ENCODE measurements around the gene IL10RB. TPM values are rescaled to one million over a fixed set of nuclear protein-coding genes. Genes with fewer than 3 reads are reported as not detected.

The IL10RB gene
- polyA plus RNA-seq, 1 donor (not counting 4 experiments of a cell fraction or from before 2014, with no cell fraction given): 19.6 TPM

GRCh38 chr21:33259995-33260394 lies 6.2 kb upstream of the IL10RB start:
- FAIRE-seq (no peak), DNase-seq (ENCODE audit: low read depth, low spot score) (no peak)
- Histone ChIP-seq H3K4me1 (ENCODE audit: control insufficient read depth, extremely low read depth, insufficient read depth, low read length) (peaks cover 22% of the 10 kb centered on the region), H3K4me3 (ENCODE audit: control insufficient read depth in 2 of 3, extremely low read depth in 1 of 3, insufficient read depth in 2 of 3, low read depth in 1 of 3, low read length in 3 of 3) (no peak overlapping the region), H3K9me1 (ENCODE audit: control insufficient read depth, extremely low read depth, insufficient read depth, low read length) (no peaks in the 10 kb centered on the region), H3K36me3 (ENCODE audit: control insufficient read depth in 2 of 2, extremely low read depth in 1 of 2, insufficient read depth in 2 of 2, low read length in 2 of 2) (peaks cover 2 to 4% of the 10 kb centered on the region in 2 experiments), H3K4me2 (ENCODE audit: control insufficient read depth, extremely low read depth, insufficient read depth, low read depth, low read length) (no peak overlapping the region), H3K9me3 (ENCODE audit: control insufficient read depth, low read depth, low read length) (no peaks in the 10 kb centered on the region), H3K79me2 (ENCODE audit: control insufficient read depth, insufficient read depth, low read length) (no peaks in the 10 kb centered on the region), H2AFZ (ENCODE audit: control insufficient read depth, low read length) (no peak overlapping the region), H3K27me3 (ENCODE audit: control insufficient read depth, extremely low read depth, insufficient read depth, low read length) (no peaks in the 10 kb centered on the region), H4K20me1 (ENCODE audit: control insufficient read depth, extremely low read depth, insufficient read depth, low read length) (no peaks in the 10 kb centered on the region), H3K9ac (ENCODE audit: control insufficient read depth, extremely low read depth, insufficient read depth, low read length) (no peak overlapping the region), H3K27ac (ENCODE audit: control insufficient read depth, insufficient read depth, low read length) (no peak overlapping the region)
- TF ChIP-seq, protein P1, sequence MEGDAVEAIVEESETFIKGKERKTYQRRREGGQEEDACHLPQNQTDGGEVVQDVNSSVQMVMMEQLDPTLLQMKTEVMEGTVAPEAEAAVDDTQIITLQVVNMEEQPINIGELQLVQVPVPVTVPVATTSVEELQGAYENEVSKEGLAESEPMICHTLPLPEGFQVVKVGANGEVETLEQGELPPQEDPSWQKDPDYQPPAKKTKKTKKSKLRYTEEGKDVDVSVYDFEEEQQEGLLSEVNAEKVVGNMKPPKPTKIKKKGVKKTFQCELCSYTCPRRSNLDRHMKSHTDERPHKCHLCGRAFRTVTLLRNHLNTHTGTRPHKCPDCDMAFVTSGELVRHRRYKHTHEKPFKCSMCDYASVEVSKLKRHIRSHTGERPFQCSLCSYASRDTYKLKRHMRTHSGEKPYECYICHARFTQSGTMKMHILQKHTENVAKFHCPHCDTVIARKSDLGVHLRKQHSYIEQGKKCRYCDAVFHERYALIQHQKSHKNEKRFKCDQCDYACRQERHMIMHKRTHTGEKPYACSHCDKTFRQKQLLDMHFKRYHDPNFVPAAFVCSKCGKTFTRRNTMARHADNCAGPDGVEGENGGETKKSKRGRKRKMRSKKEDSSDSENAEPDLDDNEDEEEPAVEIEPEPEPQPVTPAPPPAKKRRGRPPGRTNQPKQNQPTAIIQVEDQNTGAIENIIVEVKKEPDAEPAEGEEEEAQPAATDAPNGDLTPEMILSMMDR (optimal IDR thresholded peaks at IDR 0.05 in 1 of 3, IDR thresholded peaks at IDR 0.05 in 1 of 3, conservative IDR thresholded peaks at IDR 0.05 in 1 of 3; ENCODE audit: extremely low read depth in 1 of 3, insufficient read depth in 2 of 3, low read length in 3 of 3): no peak
- TF ChIP-seq EZH2 (IDR thresholded peaks at IDR 0.05; ENCODE audit: low read length): no peak
- dilution Hi-C loops (cut with MboI; ENCODE audit: extremely low pct_ligation_motif_present, low sequenced_read_pairs): no loop called here

DNA sequence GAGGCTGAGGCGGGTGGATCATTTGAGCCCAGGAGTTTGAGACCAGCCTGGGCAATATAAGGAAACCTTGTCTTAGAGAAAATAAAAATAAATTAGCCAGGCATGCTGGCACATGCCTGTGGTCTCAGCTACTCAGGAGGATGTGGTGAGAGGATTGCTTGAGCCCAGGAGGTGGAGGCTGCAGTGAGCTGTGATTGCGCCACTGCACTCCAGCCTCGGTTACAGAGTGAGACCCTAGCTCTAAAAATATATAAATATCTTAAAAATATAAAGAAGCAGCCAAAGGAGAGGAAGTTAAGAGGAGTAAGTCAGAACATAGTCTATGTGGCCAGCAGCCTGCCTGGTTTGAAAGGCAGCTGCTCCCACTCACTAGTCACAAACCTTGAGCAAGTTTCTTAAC lies 4.5 kb upstream of the IL10RB start:
- H3K4me1 ChIP-seq (ENCODE audit: control insufficient read depth, extremely low read depth, insufficient read depth, low read length): peaks cover 27% of the 10 kb centered on the region
- no peak overlapping the region for H3K9ac ChIP-seq (ENCODE audit: control insufficient read depth, extremely low read depth, insufficient read depth, low read length)
- no peak for FAIRE-seq
- H3K79me2 ChIP-seq (ENCODE audit: control insufficient read depth, insufficient read depth, low read length): no peaks in the 10 kb centered on the region
- no peak for TF ChIP-seq EZH2 (IDR thresholded peaks at IDR 0.05; ENCODE audit: low read length)
- TF ChIP-seq, protein P1 (optimal IDR thresholded peaks at IDR 0.05 in 1 of 3, IDR thresholded peaks at IDR 0.05 in 1 of 3, conservative IDR thresholded peaks at IDR 0.05 in 1 of 3; ENCODE audit: extremely low read depth in 1 of 3, insufficient read depth in 2 of 3, low read length in 3 of 3): no peak
- DNase-seq (ENCODE audit: low read depth, low spot score): no peak
- no peak overlapping the region for H3K27ac ChIP-seq (ENCODE audit: control insufficient read depth, insufficient read depth, low read length)
- H3K27me3 ChIP-seq (ENCODE audit: control insufficient read depth, extremely low read depth, insufficient read depth, low read length): no peaks in the 10 kb centered on the region
- peaks cover 2 to 4% of the 10 kb centered on the region in 2 experiments for H3K36me3 ChIP-seq (ENCODE audit: control insufficient read depth in 2 of 2, extremely low read depth in 1 of 2, insufficient read depth in 2 of 2, low read length in 2 of 2)
- H3K9me3 ChIP-seq (ENCODE audit: control insufficient read depth, low read depth, low read length): no peaks in the 10 kb centered on the region
- H3K4me2 ChIP-seq (ENCODE audit: control insufficient read depth, extremely low read depth, insufficient read depth, low read depth, low read length): no peak overlapping the region
- no peak overlapping the region for H2AFZ ChIP-seq (ENCODE audit: control insufficient read depth, low read length)
- no peak overlapping the region for H3K4me3 ChIP-seq (ENCODE audit: control insufficient read depth in 2 of 3, extremely low read depth in 1 of 3, insufficient read depth in 2 of 3, low read depth in 1 of 3, low read length in 3 of 3)
- dilution Hi-C loops (cut with MboI; ENCODE audit: extremely low pct_ligation_motif_present, low sequenced_read_pairs): no loop called here
- no peaks in the 10 kb centered on the region for H4K20me1 ChIP-seq (ENCODE audit: control insufficient read depth, extremely low read depth, insufficient read depth, low read length)
- H3K9me1 ChIP-seq (ENCODE audit: control insufficient read depth, extremely low read depth, insufficient read depth, low read length): no peaks in the 10 kb centered on the region
